Peyer's patch (tissue), 4 donors: ENCODE data around the gene IPO11. TPM values are rescaled to one million over a fixed set of nuclear protein-coding genes. Genes with fewer than 3 reads are reported as not detected.

ENCODE experiments used
- DNase-seq, 3 donors: peaks; one replicate each; pipeline ENCODE4 v3.0.0-alpha.2; 2017 to 2019
- H3K27ac ChIP-seq, 4 donors: fragments of 200-600 bp; sonication (generic); one replicate each; pipeline ENCODE4 v1.5.1; 2016 to 2019
- H3K27me3 ChIP-seq, 2 donors: fragments of 200-600 bp; sonication (generic); one replicate each; pipeline ENCODE4 v1.5.1; 2019
- H3K36me3 ChIP-seq, 3 donors: fragments of 200-600 bp; sonication (generic); one replicate each; pipeline ENCODE4 v1.5.1; 2016 to 2019
- H3K4me1 ChIP-seq, 4 donors: fragments of 200-600 bp; sonication (generic); one replicate each; pipeline ENCODE4 v1.5.1; 2016 to 2019
- H3K4me3 ChIP-seq, 4 donors: fragments of 200-600 bp; sonication (generic); 1 replicate in 3 of 4; 2 replicates in 1 of 4; pipeline ENCODE4 v1.5.1; 2016 to 2019; ENCODE audit warnings: mild to moderate bottlenecking in 1 of 4
- H3K9me3 ChIP-seq, 4 donors: fragments of 200-600 bp; sonication (generic); one replicate each; pipeline ENCODE4 v1.5.1; 2016 to 2019; ENCODE audit warnings: mild to moderate bottlenecking in 1 of 4
- CTCF ChIP-seq, 6 experiments: fragments of 450-650 bp in 4 of 6; fragments of 200-600 bp in 2 of 6; sonication (generic) in 1 of 6; IDR thresholded peaks; one replicate each; pipeline ENCODE4 v1.5.1; 2017 to 2019; ENCODE audit warnings: antibody characterized with exemption in 6 of 6, mild to moderate bottlenecking in 3 of 6, moderate library complexity in 1 of 6
- POLR2A ChIP-seq, 2 donors: fragments of 450-650 bp; IDR thresholded peaks; one replicate each; pipeline ENCODE4 v1.5.1; 2017; ENCODE audit warnings: antibody characterized with exemption in 2 of 2, mild to moderate bottlenecking in 2 of 2, moderate library complexity in 2 of 2
- total RNA-seq, 4 donors: library from RNA; depleted of rRNA; stranded (reverse); fragments of >200 nt; gene quantifications; one replicate each; pipeline ENCODE4 v1.1.0, GENCODE V29; 2016

The IPO11 gene
- total RNA-seq, 4 donors from 2014 or later, result 5.6 to 27.2 (median 13.1) TPM

GRCh38 chr5:62587737-62588136 is 175.2 kb downstream of the IPO11 start:
- Histone ChIP-seq H3K4me1 (no peaks in the 10 kb centered on the region), H3K36me3 (peaks cover 0 to 12% (median 0%) of the 10 kb centered on the region in 3 donors), H3K27ac (no peak overlapping the region), H3K27me3 (no peaks in the 10 kb centered on the region), H3K9me3 (no peaks in the 10 kb centered on the region), H3K4me3 (no peak overlapping the region)
- no peak for DNase-seq
- TF ChIP-seq POLR2A (IDR thresholded peaks at IDR 0.05) (no peak), CTCF (IDR thresholded peaks at IDR 0.05) (no peak)

GRCh38 chr5:62588668-62589067 is 176.1 kb downstream of the IPO11 start:
- TF ChIP-seq POLR2A (IDR thresholded peaks at IDR 0.05), result no peak
- no peak for TF ChIP-seq CTCF (IDR thresholded peaks at IDR 0.05)

GRCh38 chr5:62589504-62589903 is 176.9 kb downstream of the IPO11 start:
- Histone ChIP-seq H3K4me3 (no peak overlapping the region), H3K36me3 (peaks cover 0 to 12% (median 0%) of the 10 kb centered on the region in 3 donors), H3K4me1 (no peaks in the 10 kb centered on the region), H3K27me3 (no peaks in the 10 kb centered on the region), H3K27ac (no peak overlapping the region), H3K9me3 (no peaks in the 10 kb centered on the region)
- no peak for DNase-seq
- TF ChIP-seq CTCF (IDR thresholded peaks at IDR 0.05) (no peak), POLR2A (IDR thresholded peaks at IDR 0.05) (no peak)

More at GRCh38 chr5:62588668-62589067, 176.1 kb downstream of the IPO11 start:
- Histone ChIP-seq H3K27ac (no peak overlapping the region), H3K9me3 (no peaks in the 10 kb centered on the region), H3K4me1 (no peaks in the 10 kb centered on the region), H3K4me3 (no peak overlapping the region), H3K36me3 (peaks cover 0 to 12% (median 0%) of the 10 kb centered on the region in 3 donors), H3K27me3 (no peaks in the 10 kb centered on the region)
- no peak for DNase-seq

GRCh38 chr5:62590387-62590786 is 177.8 kb downstream of the IPO11 start:
- H3K9me3 ChIP-seq, result no peaks in the 10 kb centered on the region
- H3K27me3 ChIP-seq, result no peaks in the 10 kb centered on the region
- peaks cover 0 to 12% (median 0%) of the 10 kb centered on the region in 3 donors for H3K36me3 ChIP-seq
- no peak for TF ChIP-seq POLR2A (IDR thresholded peaks at IDR 0.05)
- no peak for TF ChIP-seq CTCF (IDR thresholded peaks at IDR 0.05)
- no peak overlapping the region for H3K27ac ChIP-seq
- no peak overlapping the region for H3K4me3 ChIP-seq
- no peaks in the 10 kb centered on the region for H3K4me1 ChIP-seq
- no peak for DNase-seq

- peaks cover 0 to 12% (median 0%) of the 10 kb centered on the region in 3 donors for H3K36me3 ChIP-seq
- H3K27me3 ChIP-seq, result no peaks in the 10 kb centered on the region
- no peak overlapping the region for H3K4me3 ChIP-seq
- TF ChIP-seq CTCF (IDR thresholded peaks at IDR 0.05) (no peak), POLR2A (IDR thresholded peaks at IDR 0.05) (no peak)
- DNase-seq, result no peak
- H3K27ac ChIP-seq, result no peak overlapping the region
- no peaks in the 10 kb centered on the region for H3K4me1 ChIP-seq
- H3K9me3 ChIP-seq, result no peaks in the 10 kb centered on the region
Measured at GRCh38 chr5:62592558-62592957, 180.0 kb downstream of the IPO11 start.

GRCh38 chr5:62593331-62593730 is 180.8 kb downstream of the IPO11 start:
- H3K4me3 ChIP-seq, result no peak overlapping the region
- H3K27me3 ChIP-seq, result no peaks in the 10 kb centered on the region
- peaks cover 0 to 12% (median 0%) of the 10 kb centered on the region in 3 donors for H3K36me3 ChIP-seq
- TF ChIP-seq CTCF (IDR thresholded peaks at IDR 0.05) (no peak), POLR2A (IDR thresholded peaks at IDR 0.05) (no peak)
- DNase-seq, result no peak
- H3K9me3 ChIP-seq, result no peaks in the 10 kb centered on the region
- no peak overlapping the region for H3K27ac ChIP-seq
- no peaks in the 10 kb centered on the region for H3K4me1 ChIP-seq
